Panc1 (cell line): ENCODE measurements around the gene IRX4. TPM values are rescaled to one million over a fixed set of nuclear protein-coding genes. Genes with fewer than 3 reads are reported as not detected.

Experiments
- ATAC-seq: fragments of 200-7000 bp; cut with Tn5 transposase; 2 replicates; pipeline ENCODE4 v1.9.1; 2020; ENCODE audit warnings: mild to moderate bottlenecking, moderate library complexity
- BruUV-seq: library from RNA; stranded (reverse); fragments of 400-500 nt; replicated peaks from 2 replicates; lab custom pipeline; 2021; lab: Mats Ljungman, UMichigan
- CTCF ChIA-PET: fragments of 300-600 bp; sonication (Branson Sonifier 250); formaldehyde crosslinking; loops from one replicate; lab custom pipeline; 2022; ENCODE audit warnings: antibody characterized with exemption; lab: Charles Lee
- POLR2A ChIA-PET: fragments of 300-600 bp; sonication (Branson Sonifier 250); formaldehyde crosslinking; loops from one replicate; lab custom pipeline; 2022; ENCODE audit warnings: antibody characterized with exemption; lab: Charles Lee
- DNase-seq: peaks from one replicate; pipeline ENCODE4 v3.0.0-alpha.2; 2010; ENCODE audit warnings: low read depth, low spot score
- H3K27ac ChIP-seq: 2 replicates; pipeline ENCODE4 v1.5.1; 2011; ENCODE audit warnings: mild to moderate bottlenecking, low read length, inconsistent platforms
- H3K27me3 ChIP-seq: fragments of 200-500 bp; sonication (Bioruptor generic); 2 replicates; pipeline ENCODE4 v1.6.0; 2014; ENCODE audit warnings: low read length, inconsistent platforms; ENCODE audit not compliant: control insufficient read depth, insufficient read depth
- H3K36me3 ChIP-seq: fragments of 200-500 bp; sonication (Bioruptor generic); 2 replicates; pipeline ENCODE4 v1.5.1; 2014; ENCODE audit warnings: inconsistent platforms, mild to moderate bottlenecking, low read length, moderate library complexity; ENCODE audit not compliant: control insufficient read depth, insufficient read depth
- H3K4me1 ChIP-seq: 2 replicates; pipeline ENCODE4 v1.5.1; 2011; ENCODE audit warnings: inconsistent platforms, mild to moderate bottlenecking, low read length, moderate library complexity; ENCODE audit not compliant: control insufficient read depth, insufficient read depth
- H3K4me3 ChIP-seq, 2 experiments: 2 replicates each; pipeline ENCODE4 v1.5.1; 2011 to 2012; ENCODE audit warnings: low read depth in 2 of 2, low read length in 2 of 2, mild to moderate bottlenecking in 2 of 2, inconsistent platforms in 1 of 2, moderate library complexity in 1 of 2
- H3K9me3 ChIP-seq: fragments of 200-500 bp; sonication (Bioruptor generic); 2 replicates; pipeline ENCODE4 v1.5.1; 2014; ENCODE audit warnings: low read depth, mild to moderate bottlenecking, inconsistent platforms, low read length, moderate library complexity; ENCODE audit not compliant: control insufficient read depth, insufficient read depth
- POLR2AphosphoS5 ChIP-seq: IDR thresholded peaks from 2 replicates; pipeline ENCODE4 v1.6.1; 2012; ENCODE audit warnings: mild to moderate bottlenecking, low read depth, low read length, moderate library complexity
- REST ChIP-seq, 2 experiments: IDR thresholded peaks; 2 replicates each; pipeline ENCODE4 v1.6.1; 2011 to 2012; ENCODE audit warnings: low read depth in 2 of 2, control low read depth in 1 of 2, low read length in 1 of 2, mild to moderate bottlenecking in 1 of 2, moderate library complexity in 1 of 2; ENCODE audit not compliant: insufficient read depth in 1 of 2
- SIN3A ChIP-seq: IDR thresholded peaks from 2 replicates; pipeline ENCODE4 v1.6.1; 2012; ENCODE audit warnings: low read depth, mild to moderate bottlenecking, low read length, moderate library complexity, borderline replicate concordance; ENCODE audit not compliant: insufficient read depth
- TCF7L2 ChIP-seq: IDR thresholded peaks from 2 replicates; pipeline ENCODE4 v1.6.1; 2011; ENCODE audit warnings: mild to moderate bottlenecking, low read depth, low read length, inconsistent platforms
- in situ Hi-C: cut with HindIII; loops from 2 replicates; pipeline ENCODE4 v1.10.0; 2016; ENCODE audit warnings: low sequenced_read_pairs, low pct_unique_long_range_greater_than_20kb
- intact Hi-C: fragments of 100-400 bp; cut with micrococcal nuclease; formaldehyde crosslinking; loops from one replicate; pipeline ENCODE4 v1.10.0; 2022; ENCODE audit not compliant: unreplicated experiment
- total RNA-seq: library from RNA; stranded (reverse); gene quantifications from one replicate; pipeline ENCODE4 v1.2.1, GENCODE V29; 2021; ENCODE audit not compliant: unreplicated experiment
- TF ChIP-seq, protein P1 (sequence below): fragments of 450-650 bp; IDR thresholded peaks from 2 replicates; pipeline ENCODE4 v1.5.1; 2017; ENCODE audit warnings: mild to moderate bottlenecking

Gene IRX4
- total RNA-seq, 1 experiment from 2014 or later, result 0.18 TPM

- no peak for DNase-seq
- ChIA-PET CTCF (no interaction called here), POLR2A (no interaction called here)
- H3K4me3 ChIP-seq, result no peak overlapping the region
- in situ Hi-C loops, result no loop called here
- TF ChIP-seq TCF7L2 (no peak), SIN3A (no peak), REST (IDR thresholded peaks at IDR 0.05; ENCODE audit: insufficient read depth in 1 of 2, low read depth in 2 of 2, low read length in 1 of 2) (no peak), POLR2AphosphoS5 (no peak)
- TF ChIP-seq, protein P1, sequence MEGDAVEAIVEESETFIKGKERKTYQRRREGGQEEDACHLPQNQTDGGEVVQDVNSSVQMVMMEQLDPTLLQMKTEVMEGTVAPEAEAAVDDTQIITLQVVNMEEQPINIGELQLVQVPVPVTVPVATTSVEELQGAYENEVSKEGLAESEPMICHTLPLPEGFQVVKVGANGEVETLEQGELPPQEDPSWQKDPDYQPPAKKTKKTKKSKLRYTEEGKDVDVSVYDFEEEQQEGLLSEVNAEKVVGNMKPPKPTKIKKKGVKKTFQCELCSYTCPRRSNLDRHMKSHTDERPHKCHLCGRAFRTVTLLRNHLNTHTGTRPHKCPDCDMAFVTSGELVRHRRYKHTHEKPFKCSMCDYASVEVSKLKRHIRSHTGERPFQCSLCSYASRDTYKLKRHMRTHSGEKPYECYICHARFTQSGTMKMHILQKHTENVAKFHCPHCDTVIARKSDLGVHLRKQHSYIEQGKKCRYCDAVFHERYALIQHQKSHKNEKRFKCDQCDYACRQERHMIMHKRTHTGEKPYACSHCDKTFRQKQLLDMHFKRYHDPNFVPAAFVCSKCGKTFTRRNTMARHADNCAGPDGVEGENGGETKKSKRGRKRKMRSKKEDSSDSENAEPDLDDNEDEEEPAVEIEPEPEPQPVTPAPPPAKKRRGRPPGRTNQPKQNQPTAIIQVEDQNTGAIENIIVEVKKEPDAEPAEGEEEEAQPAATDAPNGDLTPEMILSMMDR, result no peak
- H3K27me3 ChIP-seq, result peaks cover 2% of the 10 kb centered on the region; the same call in 1 of the 2 replicates
- no peak overlapping the region for H3K27ac ChIP-seq
- no peaks in the 10 kb centered on the region for H3K9me3 ChIP-seq
- no peaks in the 10 kb centered on the region for H3K36me3 ChIP-seq
- no peaks in the 10 kb centered on the region for H3K4me1 ChIP-seq
- BruUV-seq, result no TSS peak
- ATAC-seq, result no peak
- intact Hi-C loops, result no loop called here
Measured at GRCh38 chr5:1923766-1924165, 41.0 kb upstream of the IRX4 start.

DNA sequence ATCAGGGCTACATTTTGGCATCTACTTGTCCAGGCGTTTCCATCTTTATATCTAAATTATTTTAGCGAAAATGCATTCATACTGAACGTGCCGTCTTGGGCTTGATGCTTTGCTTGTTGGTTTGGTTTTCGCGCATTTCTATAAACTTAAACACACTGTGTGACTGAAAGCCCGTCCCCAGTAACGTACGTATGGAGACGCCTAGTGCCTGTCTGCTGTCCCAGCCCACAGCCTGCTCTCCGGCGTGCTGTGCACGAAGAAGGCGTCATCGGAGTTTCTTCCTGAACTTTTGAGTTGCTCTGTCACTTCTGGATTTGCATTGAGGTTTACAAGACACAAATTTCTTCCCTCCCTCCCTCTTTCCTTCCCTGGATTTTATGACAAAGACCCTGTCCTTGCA, 40.6 kb upstream of the IRX4 start:
- Histone ChIP-seq H3K4me1 (no peaks in the 10 kb centered on the region), H3K27me3 (peaks cover 2% of the 10 kb centered on the region; the same call in 1 of the 2 replicates), H3K4me3 (no peak overlapping the region), H3K9me3 (no peaks in the 10 kb centered on the region), H3K36me3 (no peaks in the 10 kb centered on the region), H3K27ac (no peak overlapping the region)
- BruUV-seq, result no TSS peak
- in situ Hi-C loops, result no loop called here
- no peak for ATAC-seq
- POLR2A ChIA-PET, result no interaction called here
- no peak for DNase-seq
- intact Hi-C loops, result no loop called here
- no peak for TF ChIP-seq TCF7L2
- no peak for TF ChIP-seq REST (IDR thresholded peaks at IDR 0.05; ENCODE audit: insufficient read depth in 1 of 2, low read depth in 2 of 2, low read length in 1 of 2)
- no peak for TF ChIP-seq POLR2AphosphoS5
- TF ChIP-seq, protein P1, result no peak
- no peak for TF ChIP-seq SIN3A
- CTCF ChIA-PET, result no interaction called here
